Upper lobe of right lung (tissue), 1 donor: ENCODE data around the gene PCARE. TPM values are rescaled to one million over a fixed set of nuclear protein-coding genes. Genes with fewer than 3 reads are reported as not detected.

ENCODE experiments used
- ATAC-seq: fragments of 200-7000 bp; cut with Tn5 transposase; one replicate; pipeline ENCODE4 v1.9.1; 2020; ENCODE audit warnings: mild to moderate bottlenecking, moderate library complexity
- DNase-seq: peaks from one replicate; pipeline ENCODE4 v3.0.0-alpha.2; 2020
- H3K27ac ChIP-seq: fragments of 200-600 bp; one replicate; pipeline ENCODE4 v1.8.0; 2022
- H3K27me3 ChIP-seq: fragments of 200-600 bp; one replicate; pipeline ENCODE4 v1.8.0; 2022; ENCODE audit warnings: mild to moderate bottlenecking
- H3K36me3 ChIP-seq: fragments of 200-600 bp; one replicate; pipeline ENCODE4 v1.8.0; 2022
- H3K4me1 ChIP-seq: fragments of 200-600 bp; one replicate; pipeline ENCODE4 v1.8.0; 2022
- H3K4me3 ChIP-seq: fragments of 200-600 bp; one replicate; pipeline ENCODE4 v1.8.0; 2022; ENCODE audit warnings: mild to moderate bottlenecking
- H3K9me3 ChIP-seq: fragments of 200-600 bp; one replicate; pipeline ENCODE4 v1.8.0; 2022
- CTCF ChIP-seq: fragments of 200-600 bp; IDR thresholded peaks from one replicate; pipeline ENCODE4 v1.8.0; 2022; ENCODE audit warnings: antibody characterized with exemption
- intact Hi-C: fragments of 100-400 bp; cut with DNase I; formaldehyde crosslinking; loops from one replicate; pipeline ENCODE4 v1.11.0; 2022
- long read RNA-seq: library from polyadenylated mRNA; unstranded; transcript quantifications from one replicate; pipeline ENCODE4 v2.0.0, GENCODE V29; 2021
- total RNA-seq: library from RNA; stranded (reverse); fragmentation: NEBNext Ultra II Directional; extraction: Animal tissue kit (Norgen Biotek cat#: 25700); gene quantifications from one replicate; pipeline ENCODE4 v1.2.1, GENCODE V29; 2021
- donor health status: DM: no; HTN: yes; CAD: no; lungs with severe emphysema.

The PCARE gene
- 0.55 TPM for total RNA-seq
- long read RNA-seq, partial matches to known transcripts = 0 of 1 reads
- long read RNA-seq, other reads (novel, unspliced or antisense) = 1 of 1 reads

GRCh38 chr2:29074411-29074810, at the start of gene PCARE:
TSS of gene PCARE (minus strand) at chr2:29074523. CDS start at chr2:29074261, 262 bp downstream.
- no peak within 1 kb of the TSS for H3K4me3 ChIP-seq
- H3K9me3 ChIP-seq = no peaks in the 10 kb centered on the region
- no peak for TF ChIP-seq CTCF
- intact Hi-C loops = no loop called here
- H3K27me3 ChIP-seq = no peaks in the 10 kb centered on the region
- no peak within 1 kb of the TSS for H3K27ac ChIP-seq
- DNase-seq = no peak
- H3K36me3 ChIP-seq = no peaks in the 10 kb centered on the region
- no peak for ATAC-seq
- H3K4me1 ChIP-seq = no peaks in the 10 kb centered on the region

GRCh38 chr2:29123617-29124349, 49.5 kb upstream of the PCARE start:
- Histone ChIP-seq H3K27ac (no peak overlapping the region), H3K9me3 (no peaks in the 10 kb centered on the region), H3K4me1 (peaks cover 26% of the 10 kb centered on the region), H3K36me3 (peaks cover 3% of the 10 kb centered on the region), H3K4me3 (no peak overlapping the region), H3K27me3 (no peaks in the 10 kb centered on the region)
- no peak for DNase-seq
- ATAC-seq = peak; percentile 20
- no peak for TF ChIP-seq CTCF
- intact Hi-C loops = no loop called here

- Histone ChIP-seq H3K36me3 (peaks cover 3% of the 10 kb centered on the region), H3K27me3 (no peaks in the 10 kb centered on the region), H3K4me1 (peaks cover 32% of the 10 kb centered on the region), H3K4me3 (no peak overlapping the region), H3K27ac (no peak overlapping the region), H3K9me3 (no peaks in the 10 kb centered on the region)
- no peak for TF ChIP-seq CTCF
- intact Hi-C loops = no loop called here
- DNase-seq (no peak), ATAC-seq (peak; percentile 19)
Observed at GRCh38 chr2:29120846-29121245, 46.5 kb upstream of the PCARE start.

- TF ChIP-seq CTCF = no peak
- intact Hi-C loops = no loop called here
- ATAC-seq = no peak
- Histone ChIP-seq H3K36me3 (peaks cover 3% of the 10 kb centered on the region), H3K4me1 (peaks cover 36% of the 10 kb centered on the region), H3K27me3 (no peaks in the 10 kb centered on the region), H3K4me3 (no peak overlapping the region), H3K27ac (no peak overlapping the region), H3K9me3 (no peaks in the 10 kb centered on the region)
- DNase-seq = no peak
Observed at GRCh38 chr2:29119211-29119610, 44.9 kb upstream of the PCARE start.

- peaks cover 3% of the 10 kb centered on the region for H3K36me3 ChIP-seq
- no peaks in the 10 kb centered on the region for H3K27me3 ChIP-seq
- peaks cover 36% of the 10 kb centered on the region for H3K4me1 ChIP-seq
- no peak overlapping the region for H3K4me3 ChIP-seq
- DNase-seq (no peak), ATAC-seq (no peak)
- no peak for TF ChIP-seq CTCF
- intact Hi-C loops = no loop called here
- peak overlapping the region; percentile 92 for H3K27ac ChIP-seq
- no peaks in the 10 kb centered on the region for H3K9me3 ChIP-seq
Observed at GRCh38 chr2:29117636-29118303, 43.4 kb upstream of the PCARE start.
